Ramos (cell line): Measurements from ENCODE around the gene LIPN.
"Not testable (repeated sequence)": the region's sequence is repeated elsewhere in the genome, so short reads cannot be mapped to it uniquely, and the experiment has no call there.

Source experiments
- in situ Hi-C: fragments of 300-500 bp; cut with MboI; formaldehyde crosslinking; loops from one replicate; pipeline ENCODE4 v1.14.3; 2022; ENCODE audit warnings: low sequenced_read_pairs; ENCODE audit not compliant: unreplicated experiment

LIPN gene

GRCh38 chr10:88759366-88760101 is at the start of gene LIPN:
TSS of gene LIPN (plus strand) at chr10:88760020. CDS start at chr10:88761406, 1,386 bp downstream.
- in situ Hi-C loops = no loop called here

DNA sequence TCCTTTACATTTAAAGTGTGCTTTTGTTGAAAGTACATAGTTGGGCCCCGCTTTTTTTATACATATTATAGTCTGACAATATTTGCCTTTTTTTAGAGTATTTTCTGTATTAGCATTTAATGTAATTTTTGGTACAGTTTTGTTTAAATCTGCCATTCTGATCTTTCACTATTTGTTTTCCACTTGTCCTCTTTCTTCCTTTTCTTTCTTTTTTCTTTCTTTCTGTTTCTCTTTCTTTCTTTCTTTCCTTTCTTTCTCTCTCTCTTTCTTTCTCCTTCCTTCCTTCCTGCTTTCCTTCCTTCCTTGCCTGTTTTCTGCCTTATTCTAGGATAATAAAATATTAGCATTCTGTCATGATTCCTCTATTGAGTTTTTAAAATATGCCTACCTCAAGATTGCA is 44.3 kb upstream of the LIPN start:
- in situ Hi-C loops = no loop called here

- in situ Hi-C loops = no loop called here
Measured at GRCh38 chr10:88721392-88721791, 38.4 kb upstream of the LIPN start.

DNA sequence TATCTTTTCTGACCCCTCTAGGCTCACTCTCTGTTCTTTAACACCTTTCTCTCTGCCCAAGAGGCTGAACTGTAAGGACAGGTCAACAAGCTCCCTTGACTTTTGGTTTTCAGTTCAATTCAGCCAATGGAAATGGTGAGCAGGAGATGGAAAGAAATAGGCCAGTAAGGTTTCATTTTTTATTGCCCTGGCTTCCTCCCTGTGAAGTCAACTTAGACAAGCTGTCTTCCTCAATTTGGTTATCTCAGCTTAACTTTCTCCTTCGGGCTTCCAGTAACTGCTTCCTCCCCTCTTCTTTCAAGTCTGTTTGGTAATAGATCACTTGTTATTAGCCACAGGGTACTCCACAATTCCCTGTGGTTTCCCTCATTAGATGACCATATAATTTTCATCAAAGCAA is 34.0 kb upstream of the LIPN start:
- in situ Hi-C loops = no loop called here

DNA sequence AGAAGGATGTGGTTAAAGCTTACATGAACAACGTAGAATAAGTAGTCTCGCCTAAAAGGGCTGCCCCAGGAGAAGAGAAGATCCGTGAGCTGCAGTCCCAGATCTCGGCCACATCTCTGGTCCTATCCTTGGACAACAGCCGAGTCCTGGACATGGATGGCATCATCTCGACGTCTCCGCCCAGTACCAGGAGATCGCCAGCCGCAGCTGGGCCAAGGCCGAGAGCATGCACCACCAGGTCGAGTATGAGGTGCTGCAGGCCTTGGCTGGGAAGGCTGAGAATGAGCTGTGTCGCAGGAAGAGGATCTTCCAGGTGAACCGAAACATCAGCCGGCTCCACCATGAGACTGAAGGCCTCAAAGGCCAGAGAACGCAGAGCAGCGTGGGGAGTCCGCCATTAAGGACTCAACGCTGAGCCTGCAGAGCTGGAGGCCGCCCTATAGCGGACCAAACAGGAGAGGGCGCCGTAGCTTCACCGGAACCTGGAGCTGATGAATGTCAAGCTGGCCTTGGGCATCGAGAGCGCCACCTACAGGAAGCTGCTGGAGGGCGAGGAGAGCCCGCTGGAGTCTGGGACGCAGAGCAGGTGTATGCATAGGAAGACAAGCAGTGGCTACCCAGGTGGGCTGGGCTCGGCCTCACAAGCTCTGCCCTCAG is 31.6 kb upstream of the LIPN start:
- in situ Hi-C loops = no loop called here

DNA sequence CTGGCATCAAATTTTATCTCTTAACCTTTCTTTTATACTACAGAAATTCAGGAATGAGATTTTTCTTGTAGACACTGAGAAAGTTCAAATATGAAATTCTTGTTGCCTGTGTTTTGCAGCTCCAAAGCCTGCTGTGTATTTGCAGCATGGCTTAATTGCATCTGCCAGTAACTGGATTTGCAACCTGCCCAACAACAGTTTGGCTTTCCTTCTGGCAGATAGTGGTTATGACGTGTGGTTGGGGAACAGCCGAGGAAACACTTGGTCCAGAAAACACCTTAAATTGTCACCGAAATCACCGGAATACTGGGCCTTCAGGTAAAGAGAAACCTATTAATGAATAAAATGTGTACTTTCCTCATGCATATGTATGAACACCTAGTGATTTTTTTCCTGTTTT is 29.0 kb upstream of the LIPN start:
- in situ Hi-C loops = no loop called here

GRCh38 chr10:88731296-88731695 is 28.5 kb upstream of the LIPN start:
- in situ Hi-C loops = no loop called here

DNA sequence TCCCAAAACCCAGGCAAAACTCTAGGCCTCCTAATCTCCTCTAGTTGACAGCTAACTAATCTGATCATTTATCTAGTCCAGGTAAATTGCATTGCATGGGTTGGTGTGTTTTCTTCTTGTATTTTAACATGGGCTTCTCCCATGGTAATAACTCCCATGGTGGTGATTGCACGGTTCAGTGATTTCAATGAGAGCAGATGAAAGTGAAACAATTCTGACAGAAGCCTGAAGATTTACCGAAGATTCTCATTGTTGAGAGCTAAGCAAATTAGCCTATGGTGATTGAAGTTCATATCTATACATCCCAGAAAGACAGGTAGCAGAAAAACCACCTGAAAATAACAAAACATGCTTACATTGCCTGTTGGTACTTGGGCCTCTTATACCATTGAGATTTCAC is 26.6 kb upstream of the LIPN start:
- in situ Hi-C loops = no loop called here

GRCh38 chr10:88735661-88736060 is 24.2 kb upstream of the LIPN start:
- in situ Hi-C loops = no loop called here

GRCh38 chr10:88741921-88742320 is 17.9 kb upstream of the LIPN start:
- in situ Hi-C loops = not testable (repeated sequence)

DNA sequence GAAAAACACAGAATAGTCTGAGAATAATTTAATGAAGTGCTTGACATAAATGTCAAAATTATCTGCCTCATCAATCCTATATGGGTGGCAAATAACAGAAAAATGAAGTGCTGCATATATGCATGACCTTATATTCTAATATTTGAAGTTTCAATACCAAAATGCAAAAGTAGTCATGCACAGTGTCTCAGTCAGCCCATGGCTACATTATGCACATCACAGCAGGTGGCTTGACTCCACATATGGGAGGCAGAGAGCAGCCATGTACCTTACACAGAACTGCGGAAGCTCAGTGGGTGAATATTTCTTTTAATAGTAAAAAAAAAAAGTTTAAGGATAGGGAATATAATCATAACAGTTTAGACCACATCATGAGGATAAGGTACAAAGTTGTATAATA is 17.4 kb upstream of the LIPN start:
- in situ Hi-C loops = no loop called here

- in situ Hi-C loops = no loop called here
Measured at GRCh38 chr10:88744002-88744401, 15.8 kb upstream of the LIPN start.

- in situ Hi-C loops = no loop called here
Measured at GRCh38 chr10:88745633-88746032, 14.2 kb upstream of the LIPN start.

DNA sequence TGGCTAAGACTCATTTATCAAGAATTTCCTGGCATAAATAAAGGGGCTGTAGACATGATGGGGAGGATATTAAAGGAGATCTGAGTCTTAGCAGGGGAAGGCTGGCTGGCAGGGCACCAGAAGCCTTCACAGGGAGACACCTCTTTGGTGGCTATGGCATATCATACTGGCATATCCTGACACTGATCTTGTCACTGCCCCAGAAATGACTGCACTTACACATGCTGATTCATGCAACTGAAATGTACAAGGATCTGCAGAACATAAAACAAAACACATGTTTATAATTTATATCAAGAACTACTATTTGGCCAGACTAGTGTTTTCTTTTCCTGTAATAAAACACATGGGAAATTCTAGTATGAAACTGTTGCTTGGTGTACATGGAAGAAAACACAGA is 5.5 kb upstream of the LIPN start:
- in situ Hi-C loops = no loop called here

GRCh38 chr10:88755753-88756152 is 4.1 kb upstream of the LIPN start:
- in situ Hi-C loops = no loop called here

- in situ Hi-C loops = no loop called here
Measured at GRCh38 chr10:88756660-88757059, 3.2 kb upstream of the LIPN start.

DNA sequence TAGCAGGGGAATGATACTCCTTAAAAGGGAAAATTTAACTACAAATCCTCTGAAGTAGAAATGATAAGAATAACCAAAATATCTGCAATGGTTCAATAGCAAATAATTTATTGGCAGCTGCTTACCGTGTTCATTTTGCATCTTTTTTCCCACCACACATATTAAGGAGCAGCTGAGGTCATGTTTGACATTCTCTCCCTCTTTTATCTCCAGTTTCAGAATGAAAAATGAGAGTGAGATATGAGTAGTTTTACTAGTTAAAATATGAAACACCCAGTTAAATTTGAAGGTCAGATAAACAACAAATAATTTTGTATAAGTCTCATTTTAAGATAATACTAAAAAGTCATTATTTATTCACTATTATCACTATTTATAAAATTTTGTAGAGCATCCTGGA is 3.1 kb downstream of the LIPN start:
- in situ Hi-C loops = no loop called here

GRCh38 chr10:88763441-88763840 is 3.6 kb downstream of the LIPN start:
- in situ Hi-C loops = no loop called here

DNA sequence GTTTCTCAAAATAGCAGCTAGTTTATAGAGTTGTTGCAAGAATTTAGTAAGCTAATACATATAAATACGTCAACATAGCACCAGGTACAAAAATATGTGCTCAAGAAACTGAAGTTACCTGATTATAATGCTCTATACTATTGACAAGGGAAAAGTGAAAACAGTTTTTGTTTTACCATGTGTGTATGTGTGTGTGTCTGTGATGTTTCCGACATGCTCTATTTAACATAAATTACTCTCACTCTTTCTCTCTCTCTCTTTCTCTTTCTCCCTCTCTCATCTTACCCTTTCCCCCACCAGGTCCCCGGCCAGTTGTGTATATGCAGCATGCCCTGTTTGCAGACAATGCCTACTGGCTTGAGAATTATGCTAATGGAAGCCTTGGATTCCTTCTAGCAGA is 4.3 kb downstream of the LIPN start:
- in situ Hi-C loops = no loop called here

DNA sequence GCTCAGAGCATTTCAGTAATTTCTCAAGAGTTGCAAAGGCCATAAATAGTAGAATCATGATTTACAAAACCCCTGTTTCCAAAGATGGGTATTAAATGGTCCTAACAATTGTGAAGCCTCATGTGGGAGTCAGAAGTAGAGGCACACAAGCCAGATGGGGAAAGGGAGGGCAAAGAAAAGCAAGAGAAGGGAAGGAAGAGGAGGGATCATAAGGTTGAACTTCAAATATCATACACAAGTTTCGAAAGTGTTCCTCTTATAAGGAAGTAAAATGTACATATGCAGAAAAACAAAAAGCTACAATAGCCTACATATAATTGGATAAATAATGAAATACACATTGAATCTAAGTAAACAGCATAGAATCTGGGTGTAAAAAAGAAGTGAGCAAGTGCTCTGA is 6.0 kb downstream of the LIPN start:
- in situ Hi-C loops = no loop called here

DNA sequence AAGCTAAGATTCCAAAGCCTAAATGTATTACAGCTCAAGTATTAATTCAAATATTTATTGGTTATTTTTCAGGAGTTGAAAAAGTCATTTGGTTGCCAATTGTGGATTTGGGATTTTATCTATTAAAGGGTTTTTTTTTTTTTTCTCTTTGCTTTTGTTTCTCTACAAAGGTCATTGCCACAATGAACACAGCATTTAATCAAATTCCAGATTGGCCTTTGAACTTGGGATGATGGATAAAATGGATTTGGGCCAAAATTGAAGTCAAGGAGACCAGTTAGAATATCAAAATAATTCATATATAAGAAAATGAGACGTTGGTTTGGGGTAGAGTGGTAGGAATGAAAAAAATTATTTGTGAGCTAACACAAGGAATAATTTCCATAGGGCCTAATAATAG is 9.6 kb downstream of the LIPN start:
- in situ Hi-C loops = no loop called here

DNA sequence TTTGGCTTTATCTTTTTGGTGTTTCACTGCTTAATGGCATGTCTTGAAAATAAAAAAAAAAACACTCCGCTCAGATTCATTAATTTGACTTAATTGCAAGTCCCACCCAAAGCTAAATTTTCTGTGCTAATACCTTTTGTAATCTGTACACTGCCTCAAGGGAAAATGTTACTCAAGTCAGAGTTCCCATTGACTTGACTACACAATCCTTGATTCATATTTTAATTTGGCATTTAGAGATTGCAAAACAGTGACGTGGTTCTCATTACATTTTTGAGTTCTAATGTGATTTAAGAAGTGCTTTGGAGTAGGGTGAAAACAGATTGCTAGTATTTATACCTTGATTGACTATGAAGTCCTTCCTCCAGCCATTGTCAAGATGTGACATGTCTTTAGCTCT is 21.4 kb downstream of the LIPN start:
- in situ Hi-C loops = no loop called here
